ENCODE measurements around the gene SHC3.

The SHC3 gene

GRCh38 chr9:89015336-89015735, 163.3 kb downstream of the SHC3 start:
- DNase-seq = no peak

- no peak for DNase-seq
Observed at GRCh38 chr9:89014153-89014552, 164.5 kb downstream of the SHC3 start.

GRCh38 chr9:89013660-89014059, 165.0 kb downstream of the SHC3 start:
- DNase-seq = no peak

GRCh38 chr9:89012294-89013042, 166.2 kb downstream of the SHC3 start:
- no peak for DNase-seq

- no peak for DNase-seq
Observed at GRCh38 chr9:89011683-89012082, 166.9 kb downstream of the SHC3 start.

GRCh38 chr9:89010526-89011111, 168.0 kb downstream of the SHC3 start:
- no peak for DNase-seq

- DNase-seq = no peak
Observed at GRCh38 chr9:89010056-89010455, 168.6 kb downstream of the SHC3 start.

GRCh38 chr9:89009546-89009840, 169.1 kb downstream of the SHC3 start:
- no peak for DNase-seq

- peak in 1 of 2 donors; percentile 19 for DNase-seq
Observed at GRCh38 chr9:89008744-89009545, 169.7 kb downstream of the SHC3 start.

- no peak for DNase-seq
Observed at GRCh38 chr9:89008055-89008743, 170.4 kb downstream of the SHC3 start.

- DNase-seq = no peak
Observed at GRCh38 chr9:89006996-89007967, 171.3 kb downstream of the SHC3 start.

GRCh38 chr9:89006267-89006666, 172.4 kb downstream of the SHC3 start:
- no peak for DNase-seq

- DNase-seq = no peak
Observed at GRCh38 chr9:89005323-89005722, 173.3 kb downstream of the SHC3 start.

- DNase-seq = no peak
Observed at GRCh38 chr9:89002987-89003386, 175.6 kb downstream of the SHC3 start.

- no peak for DNase-seq
Observed at GRCh38 chr9:89001917-89002540, 176.6 kb downstream of the SHC3 start.

GRCh38 chr9:89000973-89001916, 177.4 kb downstream of the SHC3 start:
- DNase-seq = peak; percentile 62 to 96

- no peak for DNase-seq
Observed at GRCh38 chr9:89000371-89000781, 178.2 kb downstream of the SHC3 start.

GRCh38 chr9:88998911-88999310, 179.7 kb downstream of the SHC3 start:
- DNase-seq = no peak

- DNase-seq = no peak
Observed at GRCh38 chr9:88998503-88998902, 180.1 kb downstream of the SHC3 start.

- DNase-seq = no peak
Observed at GRCh38 chr9:88997646-88998045, 181.0 kb downstream of the SHC3 start.

GRCh38 chr9:88996921-88997235, 181.7 kb downstream of the SHC3 start:
- DNase-seq = no peak
